ENCODE data around the gene MEGF6. TPM values are rescaled to one million over a fixed set of nuclear protein-coding genes. Genes with fewer than 3 reads are reported as not detected.

The MEGF6 gene
- total RNA-seq, 1 donor from 2014 or later = 0.13 TPM

GRCh38 chr1:3610527-3611169, 660 bp downstream of the MEGF6 start:
- DNase-seq (ENCODE audit: low read depth) = no peak

- DNase-seq (ENCODE audit: low read depth) = no peak
Observed at GRCh38 chr1:3609769-3610526, 1.4 kb downstream of the MEGF6 start.

GRCh38 chr1:3609016-3609768, 2.1 kb downstream of the MEGF6 start:
- no peak for DNase-seq (ENCODE audit: low read depth)

GRCh38 chr1:3608154-3608553, 3.2 kb downstream of the MEGF6 start:
- DNase-seq (ENCODE audit: low read depth) = no peak

GRCh38 chr1:3607703-3608065, 3.6 kb downstream of the MEGF6 start:
- no peak for DNase-seq (ENCODE audit: low read depth)

- no peak for DNase-seq (ENCODE audit: low read depth)
Observed at GRCh38 chr1:3606779-3607702, 4.3 kb downstream of the MEGF6 start.

- DNase-seq (ENCODE audit: low read depth) = no peak
Observed at GRCh38 chr1:3604997-3605823, 6.1 kb downstream of the MEGF6 start.

- no peak for DNase-seq (ENCODE audit: low read depth)
Observed at GRCh38 chr1:3604468-3604974, 6.8 kb downstream of the MEGF6 start.

- no peak for DNase-seq (ENCODE audit: low read depth)
Observed at GRCh38 chr1:3603571-3604467, 7.5 kb downstream of the MEGF6 start.

- DNase-seq (ENCODE audit: low read depth) = no peak
Observed at GRCh38 chr1:3603156-3603555, 8.2 kb downstream of the MEGF6 start.

- DNase-seq (ENCODE audit: low read depth) = no peak
Observed at GRCh38 chr1:3602375-3602774, 8.9 kb downstream of the MEGF6 start.

GRCh38 chr1:3601743-3602142, 9.6 kb downstream of the MEGF6 start:
- no peak for DNase-seq (ENCODE audit: low read depth)

- no peak for DNase-seq (ENCODE audit: low read depth)
Observed at GRCh38 chr1:3600354-3600753, 11.0 kb downstream of the MEGF6 start.

- peak; percentile 14 for DNase-seq (ENCODE audit: low read depth)
Observed at GRCh38 chr1:3599816-3600215, 11.5 kb downstream of the MEGF6 start.

GRCh38 chr1:3599286-3599811, 12.0 kb downstream of the MEGF6 start:
- DNase-seq (ENCODE audit: low read depth) = peak; percentile 62

GRCh38 chr1:3598522-3599285, 12.6 kb downstream of the MEGF6 start:
- DNase-seq (ENCODE audit: low read depth) = no peak

- no peak for DNase-seq (ENCODE audit: low read depth)
Observed at GRCh38 chr1:3598051-3598491, 13.2 kb downstream of the MEGF6 start.

- DNase-seq (ENCODE audit: low read depth) = no peak
Observed at GRCh38 chr1:3597599-3597964, 13.7 kb downstream of the MEGF6 start.
